Measurements from ENCODE around the gene PITPNM3. TPM values are rescaled to one million over a fixed set of nuclear protein-coding genes. Genes with fewer than 3 reads are reported as not detected.

Gene PITPNM3
- total and polyA plus RNA-seq, 2 experiments from 2014 or later = 1.5 to 2.0 TPM

- H4K20me1 ChIP-seq (ENCODE audit: insufficient read depth, poor library complexity, severe bottlenecking) = no peaks in the 10 kb centered on the region
- peaks cover 5% of the 10 kb centered on the region for H3K9me3 ChIP-seq (ENCODE audit: low read depth)
- no peak overlapping the region for H3K4me2 ChIP-seq
- TF ChIP-seq EZH2 (IDR thresholded peaks at IDR 0.05; ENCODE audit: borderline replicate concordance) (no peak), CTCF (IDR thresholded peaks at IDR 0.05; ENCODE audit: poor library complexity) (no peak), EZH2phosphoT487 (IDR thresholded peaks at IDR 0.05; ENCODE audit: low read depth, severe bottlenecking, unreplicated experiment) (no peak)
- no peak overlapping the region for H2AFZ ChIP-seq
- no peak overlapping the region for H3K27ac ChIP-seq
- no peak overlapping the region for H3K4me3 ChIP-seq
- peaks cover 9% of the 10 kb centered on the region for H3K4me1 ChIP-seq (ENCODE audit: insufficient read depth)
- no peaks in the 10 kb centered on the region for H3K27me3 ChIP-seq
- no peaks in the 10 kb centered on the region for H3K9me2 ChIP-seq (replicated peaks; ENCODE audit: insufficient read depth)
- no peak for DNase-seq (ENCODE audit: low spot score)
- no peaks in the 10 kb centered on the region for H3K79me2 ChIP-seq
- peaks cover 15% of the 10 kb centered on the region for H3K36me3 ChIP-seq (replicated peaks; ENCODE audit: insufficient read depth, low read depth)
- WGBS (ENCODE audit: low lambda C conversion rate, missing lambda C conversion rate) = 96% methylated on average over 4 of the region's 4 CpGs
These were observed 31.0 kb upstream of the PITPNM3 start for GRCh38 chr17:6587310-6587709.

- H3K9me2 ChIP-seq (replicated peaks; ENCODE audit: insufficient read depth) = no peaks in the 10 kb centered on the region
These were observed 27.1 kb upstream of the PITPNM3 start for GRCh38 chr17:6583411-6583810.

DNA sequence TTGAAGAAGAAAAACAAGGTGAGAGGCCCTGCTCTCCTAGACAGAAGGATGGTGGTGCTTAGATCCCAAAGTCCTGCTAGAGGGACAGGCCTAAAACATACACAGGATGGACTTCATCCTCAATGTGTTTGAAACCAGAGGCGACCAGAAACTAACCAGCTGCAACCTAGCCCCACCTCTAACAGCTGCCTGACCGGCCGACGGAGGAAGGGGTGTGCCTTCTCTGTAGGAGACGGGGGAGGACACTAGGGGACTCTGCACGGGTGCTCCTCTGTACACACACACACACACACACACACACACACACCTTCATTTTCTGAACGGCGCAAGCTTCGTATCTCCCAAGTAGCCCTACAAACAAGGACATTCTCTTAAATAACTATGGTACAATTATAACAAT lies 24.3 kb upstream of the PITPNM3 start:
- TF ChIP-seq EZH2 (IDR thresholded peaks at IDR 0.05; ENCODE audit: borderline replicate concordance) = no peak
- no peak for TF ChIP-seq CTCF (IDR thresholded peaks at IDR 0.05; ENCODE audit: poor library complexity)
- no peak for TF ChIP-seq EZH2phosphoT487 (IDR thresholded peaks at IDR 0.05; ENCODE audit: low read depth, severe bottlenecking, unreplicated experiment)
- Histone ChIP-seq H3K27ac (no peak overlapping the region), H3K79me2 (no peaks in the 10 kb centered on the region), H4K20me1 (ENCODE audit: insufficient read depth, poor library complexity, severe bottlenecking) (no peaks in the 10 kb centered on the region), H3K4me1 (ENCODE audit: insufficient read depth) (no peaks in the 10 kb centered on the region), H3K9me3 (ENCODE audit: low read depth) (peaks cover 2% of the 10 kb centered on the region), H3K9me2 (replicated peaks; ENCODE audit: insufficient read depth) (no peaks in the 10 kb centered on the region), H3K36me3 (replicated peaks; ENCODE audit: insufficient read depth, low read depth) (peaks cover 13% of the 10 kb centered on the region), H3K4me3 (no peak overlapping the region), H2AFZ (no peak overlapping the region), H3K4me2 (no peak overlapping the region), H3K27me3 (no peaks in the 10 kb centered on the region)
- no peak for DNase-seq (ENCODE audit: low spot score)
- WGBS (ENCODE audit: low lambda C conversion rate, missing lambda C conversion rate) = 88% methylated on average over 9 of the region's 9 CpGs

More at GRCh38 chr17:6583411-6583810, 27.1 kb upstream of the PITPNM3 start:
- Histone ChIP-seq H3K27ac (no peak overlapping the region), H3K79me2 (no peaks in the 10 kb centered on the region), H3K4me1 (ENCODE audit: insufficient read depth) (no peaks in the 10 kb centered on the region), H3K9me3 (ENCODE audit: low read depth) (peaks cover 5% of the 10 kb centered on the region), H3K4me2 (no peak overlapping the region), H3K4me3 (no peak overlapping the region), H4K20me1 (ENCODE audit: insufficient read depth, poor library complexity, severe bottlenecking) (no peaks in the 10 kb centered on the region), H3K36me3 (replicated peaks; ENCODE audit: insufficient read depth, low read depth) (peaks cover 15% of the 10 kb centered on the region), H3K27me3 (no peaks in the 10 kb centered on the region), H2AFZ (no peak overlapping the region)
- no peak for DNase-seq (ENCODE audit: low spot score)
- TF ChIP-seq CTCF (IDR thresholded peaks at IDR 0.05; ENCODE audit: poor library complexity) = no peak
- WGBS (ENCODE audit: low lambda C conversion rate, missing lambda C conversion rate) = 98% methylated on average over 4 of the region's 4 CpGs

DNA sequence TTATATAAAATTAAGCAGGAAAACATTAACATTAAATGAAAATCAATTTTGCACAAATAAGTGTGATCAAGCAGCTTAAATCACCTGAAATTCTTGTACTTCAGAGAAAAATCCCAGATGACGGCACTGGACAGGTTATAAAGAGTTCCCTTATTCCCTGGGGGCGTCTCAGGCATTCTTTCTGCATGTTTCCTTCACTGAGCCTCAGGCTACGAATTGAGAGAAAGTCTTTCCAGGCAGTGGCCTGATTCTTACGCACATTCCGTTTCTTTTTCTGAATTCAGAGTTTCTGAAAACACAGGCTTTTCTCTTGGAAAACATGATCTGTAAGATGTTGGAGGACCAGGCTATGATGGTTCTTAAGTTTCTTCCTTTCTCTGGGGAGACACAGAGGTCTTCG lies 22.1 kb upstream of the PITPNM3 start:
- Histone ChIP-seq H3K4me1 (ENCODE audit: insufficient read depth) (no peaks in the 10 kb centered on the region), H3K4me3 (no peak overlapping the region), H3K36me3 (replicated peaks; ENCODE audit: insufficient read depth, low read depth) (peaks cover 7% of the 10 kb centered on the region), H3K79me2 (no peaks in the 10 kb centered on the region), H2AFZ (no peak overlapping the region), H3K4me2 (no peak overlapping the region), H4K20me1 (ENCODE audit: insufficient read depth, poor library complexity, severe bottlenecking) (no peaks in the 10 kb centered on the region), H3K9me3 (ENCODE audit: low read depth) (no peaks in the 10 kb centered on the region), H3K27me3 (no peaks in the 10 kb centered on the region), H3K9me2 (replicated peaks; ENCODE audit: insufficient read depth) (no peaks in the 10 kb centered on the region), H3K27ac (no peak overlapping the region)
- DNase-seq (ENCODE audit: low spot score) = no peak
- WGBS (ENCODE audit: low lambda C conversion rate, missing lambda C conversion rate) = 66% methylated on average over 6 of the region's 6 CpGs
- no peak for TF ChIP-seq EZH2phosphoT487 (IDR thresholded peaks at IDR 0.05; ENCODE audit: low read depth, severe bottlenecking, unreplicated experiment)
- TF ChIP-seq EZH2 (IDR thresholded peaks at IDR 0.05; ENCODE audit: borderline replicate concordance) = no peak
- TF ChIP-seq CTCF (IDR thresholded peaks at IDR 0.05; ENCODE audit: poor library complexity) = no peak

Measured in hepatocyte (in vitro differentiated cells).